ENCODE results near the gene ELMO1. TPM values are rescaled to one million over a fixed set of nuclear protein-coding genes. Genes with fewer than 3 reads are reported as not detected.

The ELMO1 gene
- total RNA-seq, 1 experiment from 2014 or later = 7.8 TPM

- no peak overlapping the region for H3K9ac ChIP-seq (ENCODE audit: extremely low read depth, insufficient read length, low read length)
- H3K79me2 ChIP-seq (ENCODE audit: insufficient read depth, low read length) = no peaks in the 10 kb centered on the region
- no peak overlapping the region for H3K4ac ChIP-seq (ENCODE audit: low read depth, low read length)
- Mint-ChIP-seq H3K9me3 (no peaks in the 10 kb centered on the region), H3K36me3 (ENCODE audit: insufficient read depth in 1 of 3, low read depth in 3 of 3) (no peaks in the 10 kb centered on the region), H3K4me1 (peaks cover 7 to 8% of the 10 kb centered on the region in 2 experiments; a peak in 2 of 4 replicates), H3K4me3 (no peak overlapping the region), H3K27ac (no peak overlapping the region; a peak in 1 of 7 replicates), H3K27me3 (ENCODE audit: low read depth) (no peaks in the 10 kb centered on the region)
- TF ChIP-seq CTCF (conservative IDR thresholded peaks at IDR 0.05) = no peak
- no peak overlapping the region for H3T11ph ChIP-seq (ENCODE audit: low read length)
- H3K56ac ChIP-seq (ENCODE audit: insufficient read length, low read depth, low read length) = no peak overlapping the region
- no peak overlapping the region for H4K8ac ChIP-seq (replicated peaks; ENCODE audit: insufficient read length, low read depth, low read length)
- H3K23ac ChIP-seq (ENCODE audit: insufficient read length, low read depth, low read length) = no peak overlapping the region
- no peaks in the 10 kb centered on the region for H4K20me1 ChIP-seq (ENCODE audit: control insufficient read depth, insufficient read depth, insufficient read length)
- H2BK15ac ChIP-seq (ENCODE audit: low read depth, low read length) = no peak overlapping the region
- no peak overlapping the region for H2BK5ac ChIP-seq (ENCODE audit: insufficient read length, low read length)
- H3K27ac ChIP-seq (ENCODE audit: insufficient read length, low read depth, low read length) = no peak overlapping the region
- no peaks in the 10 kb centered on the region for H3K23me2 ChIP-seq (ENCODE audit: insufficient read length, low read depth, low read length, poor library complexity, severe bottlenecking)
- H3K14ac ChIP-seq (ENCODE audit: insufficient read depth, low read length) = no peak overlapping the region
- no peak overlapping the region for H2BK120ac ChIP-seq (ENCODE audit: low read depth, low read length, poor library complexity, severe bottlenecking)
- no peak overlapping the region for H4K5ac ChIP-seq (ENCODE audit: insufficient read length, low read depth, low read length)
- no peak for DNase-seq
- no peaks in the 10 kb centered on the region for H3K9me3 ChIP-seq (ENCODE audit: control insufficient read depth, low read depth, low read length)
- H3K4me1 ChIP-seq (ENCODE audit: insufficient read depth, low read length) = no peaks in the 10 kb centered on the region
- no peak overlapping the region for H4K91ac ChIP-seq (ENCODE audit: insufficient read length, low read depth, low read length)
- no peak overlapping the region for H3K18ac ChIP-seq (ENCODE audit: insufficient read length, low read depth, low read length)
- no peaks in the 10 kb centered on the region for H3K79me1 ChIP-seq (ENCODE audit: insufficient read depth, low read depth, low read length, poor library complexity, severe bottlenecking)
- no CpG with 5 or more reads among the region's 2 CpGs for WGBS (ENCODE audit: extremely low coverage, insufficient read length, low lambda C conversion rate)
- no peak overlapping the region for H2BK12ac ChIP-seq (ENCODE audit: insufficient read length, low read depth, low read length)
- H3K27me3 ChIP-seq (ENCODE audit: insufficient read depth, low read length) = no peaks in the 10 kb centered on the region
- no peak overlapping the region for H2AK5ac ChIP-seq (ENCODE audit: insufficient read length, low read length)
- H3K4me2 ChIP-seq (ENCODE audit: insufficient read depth, insufficient read length, low read length) = no peak overlapping the region
- no peak overlapping the region for H2AFZ ChIP-seq (ENCODE audit: low read length)
- H2BK20ac ChIP-seq (ENCODE audit: low read depth, low read length, poor library complexity, severe bottlenecking) = no peak overlapping the region
Measured at GRCh38 chr7:36904802-36905201, 543.9 kb downstream of the ELMO1 start.
